Retinal pigment epithelial cell (primary cell): ENCODE results near the gene MAGI2.

Experiments
- DNase-seq: peaks from one replicate; pipeline ENCODE4 v3.0.0-alpha.2; 2010; ENCODE audit warnings: low read depth
- H3K4me3 ChIP-seq: 2 replicates; pipeline ENCODE4 v1.5.1; 2011; ENCODE audit warnings: mild to moderate bottlenecking, low read length, control low read depth, moderate library complexity
- CTCF ChIP-seq: conservative IDR thresholded peaks from 2 replicates; pipeline ENCODE4 v1.5.1; 2011; ENCODE audit warnings: low read depth, low read length, control low read depth, inconsistent platforms

Gene MAGI2

GRCh38 chr7:79410345-79410744, 43.1 kb downstream of the MAGI2 start:
- no peak for DNase-seq
- no peak for TF ChIP-seq CTCF
- no peak overlapping the region for H3K4me3 ChIP-seq

GRCh38 chr7:79407351-79407750, 46.1 kb downstream of the MAGI2 start:
- DNase-seq: no peak
- no peak for TF ChIP-seq CTCF
- no peak overlapping the region for H3K4me3 ChIP-seq

- no peak overlapping the region for H3K4me3 ChIP-seq
- DNase-seq: no peak
- TF ChIP-seq CTCF: no peak
Measured at GRCh38 chr7:79406371-79406770, 47.1 kb downstream of the MAGI2 start.

GRCh38 chr7:79405368-79405767, 48.1 kb downstream of the MAGI2 start:
- no peak overlapping the region for H3K4me3 ChIP-seq
- DNase-seq: no peak
- no peak for TF ChIP-seq CTCF

- no peak for TF ChIP-seq CTCF
- no peak overlapping the region for H3K4me3 ChIP-seq
- no peak for DNase-seq
Measured at GRCh38 chr7:79403879-79404278, 49.6 kb downstream of the MAGI2 start.

- H3K4me3 ChIP-seq: no peak overlapping the region
- DNase-seq: no peak
- no peak for TF ChIP-seq CTCF
Measured at GRCh38 chr7:79403451-79403850, 50.0 kb downstream of the MAGI2 start.

- TF ChIP-seq CTCF: no peak
- H3K4me3 ChIP-seq: no peak overlapping the region
- no peak for DNase-seq
Measured at GRCh38 chr7:79401254-79401653, 52.2 kb downstream of the MAGI2 start.
